Measurements from ENCODE around the gene DPEP3.

DNA sequence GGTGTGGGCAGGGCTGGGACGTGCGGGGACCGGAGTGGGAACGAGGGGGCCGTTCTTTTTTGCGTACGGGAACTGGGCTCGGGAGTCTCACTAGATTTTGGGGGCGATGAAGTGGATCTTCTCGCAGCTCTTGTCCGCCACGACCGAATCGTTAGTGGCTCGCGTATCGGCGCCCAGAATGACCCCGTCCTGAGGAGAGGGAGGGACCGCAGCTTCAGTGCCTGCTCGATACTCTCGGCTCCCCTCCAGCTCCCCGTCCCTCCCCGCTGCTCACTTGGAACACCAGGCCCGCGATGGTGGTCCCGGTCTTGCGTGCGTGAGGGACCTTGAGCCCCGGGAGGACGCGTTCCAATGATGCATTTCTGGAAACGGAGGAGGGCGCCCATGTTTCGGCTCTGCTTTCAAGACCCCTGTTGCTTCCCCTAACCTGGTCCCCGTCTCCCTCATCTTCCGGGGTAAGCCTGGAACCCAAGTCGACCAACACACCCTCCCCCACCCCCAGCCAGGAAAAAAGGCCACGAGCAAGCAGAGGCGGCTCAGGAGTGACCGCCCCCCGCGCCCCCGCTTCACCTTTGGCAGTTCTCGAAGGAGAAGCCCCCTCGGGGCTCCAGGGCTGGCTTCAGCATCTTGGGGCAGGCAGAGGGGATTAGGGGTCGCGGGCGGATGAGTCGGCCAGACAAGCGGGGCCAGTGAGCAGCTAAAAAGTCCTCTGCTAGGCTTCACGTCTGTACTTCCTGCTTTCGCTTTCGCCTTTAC, 44.0 kb downstream of the DPEP3 start, which contains the start of gene PSMB10:
- TF ChIP-seq POLR2A (IDR thresholded peaks at IDR 0.05), result peak in 1 of 3 donors; percentile 81
- TF ChIP-seq POLR2AphosphoS5 (IDR thresholded peaks at IDR 0.05), result peak; percentile 83 to 91 (median 85)
